Body of pancreas (tissue), 4 donors: ENCODE measurements around the gene C18orf54. TPM values are rescaled to one million over a fixed set of nuclear protein-coding genes. Genes with fewer than 3 reads are reported as not detected.
A peak's percentile ranks its signal among the peaks of the same experiment; 100 is the strongest.

Source experiments
- ATAC-seq: fragments of 150-250 bp; one replicate; pipeline ENCODE4 v1.9.1; 2016
- DNase-seq, 4 donors: peaks; one replicate each; pipeline ENCODE4 v3.0.0-alpha.2; 2019
- H3K27ac ChIP-seq, 4 donors: fragments of 200-600 bp; sonication (generic); 1 replicate in 3 of 4; 2 replicates in 1 of 4; pipeline versions ENCODE4 v1.5.1 to v1.6.1; 2016 to 2019; ENCODE audit warnings: mild to moderate bottlenecking in 1 of 4, mixed read lengths in 1 of 4, moderate library complexity in 1 of 4
- H3K27me3 ChIP-seq, 2 donors: fragments of 200-600 bp; sonication (generic); one replicate each; pipeline ENCODE4 v1.6.0; 2016; ENCODE audit warnings: mild to moderate bottlenecking in 1 of 2
- H3K36me3 ChIP-seq, 2 donors: fragments of 200-600 bp; sonication (generic); replicated peaks in 1 of 2; 2 replicates each; pipeline ENCODE4 v1.5.1; 2016; ENCODE audit warnings: low read depth in 2 of 2; ENCODE audit not compliant: insufficient read depth in 1 of 2
- H3K4me1 ChIP-seq: fragments of 200-600 bp; sonication (generic); one replicate; pipeline ENCODE4 v1.6.0; 2016
- H3K4me3 ChIP-seq, 2 donors: fragments of 200-600 bp; sonication (generic); 1 replicate in 1 of 2; 2 replicates in 1 of 2; pipeline ENCODE4 v1.5.1; 2016 to 2019
- H3K9me3 ChIP-seq, 3 donors: fragments of 200-600 bp; sonication (generic); 1 replicate in 2 of 3; 2 replicates in 1 of 3; pipeline ENCODE4 v1.5.1; 2016
- POLR2A ChIP-seq, 3 donors: fragments of 450-650 bp; IDR thresholded peaks; one replicate each; pipeline ENCODE4 v1.6.1; 2016; ENCODE audit warnings: antibody characterized with exemption in 3 of 3, mild to moderate bottlenecking in 2 of 3
- WGBS, 2 donors: methylation state at CpG; one replicate each; pipeline ENCODE4 v1.1.5; 2017; 5-methylcytosine and 5-hydroxymethylcytosine counted together
- intact Hi-C: fragments of 100-400 bp; cut with DNase I; formaldehyde crosslinking; loops from one replicate; pipeline ENCODE4 v1.15.1; 2023
- total RNA-seq, 2 donors: library from RNA; depleted of rRNA; stranded (reverse); fragments of >200 nt; gene quantifications; one replicate each; pipeline ENCODE4 v1.1.0, GENCODE V29; 2016
- TF ChIP-seq, protein P1 (sequence below), 7 experiments: fragments of 450-650 bp in 4 of 7; fragments of 200-600 bp in 3 of 7; sonication (generic) in 3 of 7; IDR thresholded peaks; one replicate each; pipeline ENCODE4 v1.5.1; 2016 to 2019; ENCODE audit warnings: antibody characterized with exemption in 7 of 7

C18orf54 gene
- total RNA-seq, 2 donors from 2014 or later: 0.33 to 2.6 TPM

DNA sequence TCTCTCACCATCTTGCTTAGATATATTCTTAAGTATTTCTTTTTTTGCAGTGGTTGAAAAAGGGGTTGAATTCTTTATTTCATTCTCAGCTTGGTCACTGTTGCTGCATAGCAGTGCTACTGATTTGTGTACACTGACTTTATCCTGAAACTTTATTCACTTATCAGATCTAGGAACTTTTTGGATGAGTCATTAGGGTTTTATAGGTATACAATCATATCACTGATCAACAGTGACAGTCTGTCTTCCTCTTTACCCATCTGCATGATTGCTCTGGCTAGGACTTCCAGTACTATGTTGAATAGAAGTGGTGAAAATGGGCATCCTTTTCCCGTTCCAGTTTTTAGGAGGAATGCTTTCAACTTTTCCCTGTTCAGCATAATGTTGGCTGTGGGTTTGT, 6.5 kb upstream of the C18orf54 start:
- WGBS, 2 donors: 80 to 89% methylated on average over 1 of the region's 1 CpG
- intact Hi-C loops: no loop called here

GRCh38 chr18:54357082-54357659, 535 bp upstream of the C18orf54 start:
- Histone ChIP-seq H3K4me3 (peak overlapping the region; percentile 30 to 84), H3K4me1 (peaks cover 15% of the 10 kb centered on the region), H3K9me3 (no peaks in the 10 kb centered on the region), H3K36me3 (no peaks in the 10 kb centered on the region), H3K27ac (peak overlapping the region in 1 of 4 donors; percentile 41), H3K27me3 (no peaks in the 10 kb centered on the region)
- intact Hi-C loops: no loop called here
- DNase-seq (no peak), ATAC-seq (peak; percentile 58)
- 3 to 9% methylated on average over 4 to 14 of the region's 15 CpGs for WGBS, 2 donors
- TF ChIP-seq POLR2A (IDR thresholded peaks at IDR 0.05): no peak
- TF ChIP-seq, protein P1, sequence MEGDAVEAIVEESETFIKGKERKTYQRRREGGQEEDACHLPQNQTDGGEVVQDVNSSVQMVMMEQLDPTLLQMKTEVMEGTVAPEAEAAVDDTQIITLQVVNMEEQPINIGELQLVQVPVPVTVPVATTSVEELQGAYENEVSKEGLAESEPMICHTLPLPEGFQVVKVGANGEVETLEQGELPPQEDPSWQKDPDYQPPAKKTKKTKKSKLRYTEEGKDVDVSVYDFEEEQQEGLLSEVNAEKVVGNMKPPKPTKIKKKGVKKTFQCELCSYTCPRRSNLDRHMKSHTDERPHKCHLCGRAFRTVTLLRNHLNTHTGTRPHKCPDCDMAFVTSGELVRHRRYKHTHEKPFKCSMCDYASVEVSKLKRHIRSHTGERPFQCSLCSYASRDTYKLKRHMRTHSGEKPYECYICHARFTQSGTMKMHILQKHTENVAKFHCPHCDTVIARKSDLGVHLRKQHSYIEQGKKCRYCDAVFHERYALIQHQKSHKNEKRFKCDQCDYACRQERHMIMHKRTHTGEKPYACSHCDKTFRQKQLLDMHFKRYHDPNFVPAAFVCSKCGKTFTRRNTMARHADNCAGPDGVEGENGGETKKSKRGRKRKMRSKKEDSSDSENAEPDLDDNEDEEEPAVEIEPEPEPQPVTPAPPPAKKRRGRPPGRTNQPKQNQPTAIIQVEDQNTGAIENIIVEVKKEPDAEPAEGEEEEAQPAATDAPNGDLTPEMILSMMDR (IDR thresholded peaks at IDR 0.05): no peak

More for the DNA sequence above, 6.5 kb upstream of the C18orf54 start:
- no peak overlapping the region for H3K4me3 ChIP-seq
- DNase-seq (no peak), ATAC-seq (no peak)
- H3K27ac ChIP-seq: no peak overlapping the region
- no peaks in the 10 kb centered on the region for H3K4me1 ChIP-seq
- TF ChIP-seq POLR2A (IDR thresholded peaks at IDR 0.05): no peak
- TF ChIP-seq, protein P1 (IDR thresholded peaks at IDR 0.05): no peak
- no peaks in the 10 kb centered on the region for H3K27me3 ChIP-seq
- H3K36me3 ChIP-seq: no peaks in the 10 kb centered on the region
- H3K9me3 ChIP-seq: no peaks in the 10 kb centered on the region

GRCh38 chr18:54358495-54359040, 862 bp downstream of the C18orf54 start:
- TF ChIP-seq POLR2A (IDR thresholded peaks at IDR 0.05): no peak
- TF ChIP-seq, protein P1 (IDR thresholded peaks at IDR 0.05): no peak
- peak overlapping the region; percentile 30 to 84 for H3K4me3 ChIP-seq
- no peaks in the 10 kb centered on the region for H3K36me3 ChIP-seq
- intact Hi-C loops: no loop called here
- ATAC-seq: peak; percentile 11
- peaks cover 15% of the 10 kb centered on the region for H3K4me1 ChIP-seq
- no peak overlapping the region for H3K27ac ChIP-seq
- 1 to 3% methylated on average over 21 of the region's 21 CpGs for WGBS, 2 donors
- DNase-seq: peak in 1 of 4 donors; percentile 8
- no peaks in the 10 kb centered on the region for H3K9me3 ChIP-seq
- H3K27me3 ChIP-seq: no peaks in the 10 kb centered on the region

DNA sequence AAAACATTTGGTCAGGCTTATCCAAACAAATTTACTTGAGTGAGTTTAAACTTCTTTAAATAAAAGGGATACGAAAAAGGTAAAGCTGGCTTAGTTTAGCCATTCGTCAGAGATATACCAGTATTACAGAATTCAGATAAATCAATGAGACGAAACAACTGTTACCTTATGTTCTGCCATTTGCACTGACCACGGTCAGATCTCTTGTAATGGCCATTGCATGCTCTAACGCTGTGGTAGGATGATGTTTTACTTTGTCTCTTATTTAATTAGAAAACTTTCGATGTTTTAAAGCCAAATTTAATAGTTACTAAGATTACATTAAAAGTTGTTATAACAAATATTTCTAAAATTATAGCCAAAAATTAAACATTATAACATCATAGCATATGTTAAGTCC, 1.5 kb downstream of the C18orf54 start:
- Histone ChIP-seq H3K9me3 (no peaks in the 10 kb centered on the region), H3K4me1 (peaks cover 15% of the 10 kb centered on the region), H3K27ac (no peak overlapping the region), H3K27me3 (no peaks in the 10 kb centered on the region), H3K4me3 (no peak overlapping the region), H3K36me3 (no peaks in the 10 kb centered on the region)
- 54 to 61% methylated on average over 6 of the region's 6 CpGs for WGBS, 2 donors
- DNase-seq (no peak), ATAC-seq (no peak)
- TF ChIP-seq POLR2A (IDR thresholded peaks at IDR 0.05): no peak
- TF ChIP-seq, protein P1 (IDR thresholded peaks at IDR 0.05): no peak
- intact Hi-C loops: no loop called here

DNA sequence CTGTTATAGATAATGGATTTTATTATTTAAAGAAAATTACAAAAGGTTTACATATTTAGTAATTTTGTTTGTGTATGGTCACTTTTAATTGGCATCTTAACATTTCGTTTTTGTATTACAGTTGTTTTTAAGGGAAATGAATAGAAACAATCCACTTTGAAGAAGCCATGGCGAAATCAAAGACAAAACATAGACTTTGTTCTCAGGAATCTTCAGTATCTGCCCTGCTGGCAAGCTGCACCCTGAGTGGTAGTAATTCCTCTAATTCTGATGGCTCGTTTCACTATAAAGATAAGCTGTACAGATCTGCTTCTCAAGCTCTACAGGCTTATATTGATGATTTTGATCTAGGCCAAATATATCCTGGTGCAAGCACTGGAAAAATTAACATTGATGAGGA, 2.7 kb downstream of the C18orf54 start:
- WGBS, 2 donors: 71 to 73% methylated on average over 3 of the region's 3 CpGs

More for the DNA sequence above, 2.7 kb downstream of the C18orf54 start:
- ATAC-seq: no peak
- Histone ChIP-seq H3K27me3 (no peaks in the 10 kb centered on the region), H3K4me1 (peaks cover 15% of the 10 kb centered on the region), H3K36me3 (no peaks in the 10 kb centered on the region), H3K4me3 (no peak overlapping the region), H3K27ac (no peak overlapping the region), H3K9me3 (no peaks in the 10 kb centered on the region)
- TF ChIP-seq POLR2A (IDR thresholded peaks at IDR 0.05): no peak
- TF ChIP-seq, protein P1 (IDR thresholded peaks at IDR 0.05): no peak
- intact Hi-C loops: no loop called here
- DNase-seq: no peak
